IPS DF 6.9 (cell line): ENCODE data around the gene DHX57.

Experiments used
- DNase-seq: peaks from one replicate; pipeline ENCODE4 v3.0.0-alpha.2; 2013; ENCODE audit warnings: low read depth, low spot score
- H3K27ac ChIP-seq: one replicate; pipeline ENCODE4 v1.5.1; 2013; ENCODE audit warnings: low read length, control low read depth
- H3K27me3 ChIP-seq: 2 replicates; pipeline ENCODE4 v1.6.1; 2013; ENCODE audit warnings: mild to moderate bottlenecking, low read length; ENCODE audit not compliant: control insufficient read depth, insufficient read depth
- H3K36me3 ChIP-seq: 2 replicates; pipeline ENCODE4 v1.6.1; 2013; ENCODE audit warnings: low read length; ENCODE audit not compliant: control insufficient read depth, insufficient read depth
- H3K4me1 ChIP-seq: 2 replicates; pipeline ENCODE4 v1.6.1; 2013; ENCODE audit warnings: low read length; ENCODE audit not compliant: control insufficient read depth, insufficient read depth
- H3K4me3 ChIP-seq: 2 replicates; pipeline ENCODE4 v1.5.1; 2013; ENCODE audit warnings: mild to moderate bottlenecking, low read length
- H3K9me3 ChIP-seq: 2 replicates; pipeline ENCODE4 v1.6.1; 2013; ENCODE audit warnings: low read length, inconsistent platforms; ENCODE audit not compliant: control insufficient read depth, insufficient read depth
- WGBS: extraction: QIAGEN DNeasy Blood & Tissue Kit; methylation state at CpG from one replicate; pipeline ENCODE4 v1.1.7; 2013; ENCODE audit warnings: mixed read lengths, missing lambda C conversion rate; ENCODE audit not compliant: insufficient read length, insufficient coverage; 5-methylcytosine and 5-hydroxymethylcytosine counted together

DHX57 gene

DNA sequence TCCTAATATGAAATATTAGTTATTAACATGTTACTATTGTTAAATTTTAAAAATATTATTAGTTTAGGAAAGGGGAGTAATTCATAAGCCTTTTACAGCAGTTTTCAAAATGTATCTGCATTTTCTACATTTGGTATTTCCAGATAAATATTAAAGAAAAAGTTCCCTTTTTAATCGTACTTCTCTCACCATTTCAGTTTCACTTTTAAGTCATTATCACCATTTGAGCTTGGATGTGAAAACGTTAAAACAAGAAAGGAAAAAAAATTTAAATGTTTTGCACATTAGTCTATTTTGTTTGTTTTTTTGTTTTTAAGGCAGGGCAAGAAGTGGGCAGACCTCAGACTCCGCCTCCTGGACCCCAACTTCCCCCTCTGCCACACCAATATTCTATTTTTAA, 121.2 kb downstream of the DHX57 start:
- no peak for DNase-seq
- no peaks in the 10 kb centered on the region for H3K27me3 ChIP-seq
- H3K36me3 ChIP-seq = no peaks in the 10 kb centered on the region; the same call in 1 of the 2 replicates
- H3K27ac ChIP-seq = no peak overlapping the region
- H3K4me3 ChIP-seq = no peak overlapping the region
- WGBS = no CpG with 5 or more reads among the region's 3 CpGs
- H3K4me1 ChIP-seq = no peaks in the 10 kb centered on the region
- H3K9me3 ChIP-seq = no peaks in the 10 kb centered on the region

DNA sequence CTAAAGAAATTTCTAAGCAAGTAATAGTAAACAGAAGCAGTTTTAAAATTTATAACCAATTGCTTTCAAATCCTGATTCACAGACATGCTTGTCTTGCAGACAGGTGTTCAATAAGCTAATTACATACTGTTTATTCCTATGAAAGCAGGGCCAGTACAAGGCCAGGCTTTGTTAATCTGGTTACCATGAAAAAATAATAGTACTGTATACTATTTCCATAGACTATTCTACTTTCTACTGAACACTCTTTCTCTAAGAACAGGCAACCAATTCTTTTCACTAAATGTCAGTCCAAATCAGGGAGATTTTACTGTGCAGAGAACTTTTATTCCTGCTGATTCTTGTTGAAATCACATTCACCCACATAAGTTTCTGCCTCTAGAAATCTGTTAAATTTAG, 121.7 kb downstream of the DHX57 start:
- Histone ChIP-seq H3K4me3 (no peak overlapping the region), H3K4me1 (0 out of 2 replicates have a peak, but pooled peaks cover 1% of the 10 kb centered on the region), H3K27ac (no peak overlapping the region), H3K27me3 (no peaks in the 10 kb centered on the region), H3K9me3 (no peaks in the 10 kb centered on the region), H3K36me3 (peaks cover under 1% of the 10 kb centered on the region; the same call in 1 of the 2 replicates)
- no peak for DNase-seq

DNA sequence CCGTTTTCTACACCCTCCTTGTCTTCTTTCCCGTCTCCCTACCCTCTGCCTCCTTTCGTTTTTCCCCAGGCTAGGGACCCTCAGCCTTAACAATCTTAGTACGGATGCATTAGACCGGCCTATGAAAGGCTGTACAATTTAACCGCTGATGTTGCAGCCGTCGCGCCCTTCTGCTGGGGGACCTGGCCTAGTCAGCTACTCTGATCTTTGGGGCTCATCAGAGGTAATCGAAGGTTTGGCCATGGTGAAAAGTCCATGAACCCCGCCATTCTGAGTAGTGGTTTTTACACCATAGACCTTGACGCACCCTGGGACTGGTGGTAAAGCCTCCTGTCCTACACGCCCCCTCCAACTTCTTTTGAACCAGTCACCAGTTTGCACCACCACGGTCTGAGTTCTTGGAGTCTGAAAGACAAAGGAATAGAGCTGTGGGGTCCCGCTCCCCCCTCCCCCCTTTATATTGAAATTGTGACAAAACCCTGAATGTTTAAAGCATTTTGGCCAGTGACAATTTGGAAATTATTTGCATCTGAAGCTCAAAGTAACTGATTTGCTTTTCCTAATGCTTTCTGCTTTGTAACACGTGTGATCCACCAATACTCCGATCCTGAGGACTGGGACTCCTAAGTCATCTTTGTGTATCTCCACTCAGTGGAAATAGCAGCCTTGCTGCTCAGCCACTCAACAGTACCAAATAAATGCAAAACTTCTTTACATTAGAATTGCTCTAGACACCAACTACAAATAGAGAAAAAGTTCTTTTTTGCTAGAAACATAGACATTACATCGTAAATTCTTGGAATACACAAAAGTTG, 123.9 kb downstream of the DHX57 start:
- H3K27ac ChIP-seq = no peak overlapping the region
- DNase-seq = no peak
- WGBS = no CpG with 5 or more reads among the region's 18 CpGs
- H3K9me3 ChIP-seq = no peaks in the 10 kb centered on the region
- peak overlapping the region; percentile 44; the same call in 1 of the 2 replicates for H3K4me3 ChIP-seq
- peaks cover 21% of the 10 kb centered on the region; the same call in 1 of the 2 replicates for H3K36me3 ChIP-seq
- H3K4me1 ChIP-seq = 0 out of 2 replicates have a peak, but pooled peaks cover 1% of the 10 kb centered on the region
- no peaks in the 10 kb centered on the region for H3K27me3 ChIP-seq

DNA sequence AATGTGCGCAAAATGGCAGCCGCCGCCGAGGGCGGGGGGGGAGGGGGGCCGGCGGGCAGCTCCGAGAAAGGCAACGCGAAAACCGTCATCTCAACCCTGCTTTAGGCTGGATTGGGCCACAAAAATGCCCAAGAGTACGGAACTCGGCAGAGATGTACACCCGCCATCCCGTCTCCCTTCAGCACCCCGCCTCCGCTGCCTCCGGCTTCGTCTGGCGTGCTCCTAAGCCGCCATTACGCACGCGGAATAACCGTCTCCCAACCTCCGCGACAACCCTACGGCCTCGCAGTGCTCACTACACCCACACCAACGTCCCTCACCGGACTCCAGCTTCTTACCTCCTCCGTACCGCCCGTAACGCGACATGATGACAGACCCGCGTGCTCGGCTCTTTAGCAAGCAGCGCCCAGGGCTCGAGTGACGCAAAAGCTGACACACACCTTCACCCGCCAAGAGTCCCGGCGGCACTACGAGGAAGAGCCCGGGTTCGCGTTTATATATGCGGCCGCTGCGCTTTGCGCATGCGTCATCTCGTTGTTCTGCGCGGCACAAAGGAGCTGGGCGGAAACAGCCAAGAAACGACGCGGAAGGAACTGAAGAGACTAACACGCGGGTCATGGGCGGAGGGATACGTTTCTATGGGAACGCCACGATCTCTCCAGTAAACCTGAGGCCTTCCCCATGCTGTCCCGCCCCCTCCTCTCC, 124.7 kb downstream of the DHX57 start, which contains the start of gene SRSF7:
Gene SRSF7 (minus strand): TSS at position 471 of the 705 bp plus-strand sequence. CDS start 105 bp downstream, at position 366.
- Histone ChIP-seq H3K27me3 (no peaks in the 10 kb centered on the region), H3K27ac (no peak within 1 kb of the TSS), H3K36me3 (peaks cover 25% of the 10 kb centered on the region; the same call in 1 of the 2 replicates), H3K4me1 (0 out of 2 replicates have a peak, but pooled peaks cover 1% of the 10 kb centered on the region), H3K9me3 (no peaks in the 10 kb centered on the region), H3K4me3 (peak within 1 kb of the TSS; percentile 81)
- peak; percentile 99 for DNase-seq
- WGBS = no CpG with 5 or more reads among the region's 68 CpGs

DNA sequence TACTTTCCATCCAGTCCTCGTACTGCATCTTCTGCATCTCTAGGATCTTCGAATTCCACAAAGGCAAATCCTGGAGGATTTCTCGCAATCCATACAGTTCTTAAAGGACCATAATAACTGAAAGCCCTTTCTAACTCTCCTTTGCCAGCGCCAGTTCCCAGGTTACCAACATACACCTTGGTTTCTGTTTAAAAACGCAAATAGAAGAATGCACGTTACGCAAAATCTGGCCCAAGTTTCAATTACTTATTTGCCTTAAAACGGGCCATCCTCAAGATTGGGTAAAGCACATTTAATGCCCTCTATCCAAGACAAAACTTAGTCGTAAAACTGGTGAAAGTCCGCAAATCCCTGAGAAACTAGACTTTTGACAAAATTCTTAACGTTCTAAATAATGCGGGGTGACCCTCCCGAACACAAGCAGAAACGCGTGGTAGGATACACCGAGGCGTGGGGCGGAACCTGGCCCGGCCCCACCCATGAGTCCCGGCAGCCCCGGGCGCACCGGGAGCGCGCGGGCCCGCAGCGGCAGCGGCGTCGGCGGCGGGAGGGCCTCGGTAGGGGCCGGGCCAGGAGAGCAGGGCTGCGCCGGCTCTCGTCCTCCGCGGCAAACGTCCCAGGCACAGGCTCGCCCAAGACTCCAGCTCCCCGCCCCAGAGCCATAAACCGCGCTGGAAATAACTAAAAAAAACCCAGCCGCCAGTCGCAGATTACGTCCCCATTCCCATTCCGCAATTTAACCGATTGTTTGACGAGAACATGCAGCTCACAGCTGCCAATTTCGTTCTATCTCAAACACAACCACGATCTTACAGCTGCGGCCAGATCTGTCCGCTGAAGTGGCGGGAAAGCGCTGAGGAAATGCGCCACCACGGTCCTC, 125.5 kb downstream of the DHX57 start:
- Histone ChIP-seq H3K36me3 (peaks cover 31% of the 10 kb centered on the region; the same call in 1 of the 2 replicates), H3K4me1 (0 out of 2 replicates have a peak, but pooled peaks cover 1% of the 10 kb centered on the region), H3K27ac (no peak overlapping the region), H3K9me3 (no peaks in the 10 kb centered on the region), H3K27me3 (no peaks in the 10 kb centered on the region), H3K4me3 (peak overlapping the region; percentile 81)
- WGBS = no CpG with 5 or more reads among the region's 59 CpGs
- no peak for DNase-seq

DNA sequence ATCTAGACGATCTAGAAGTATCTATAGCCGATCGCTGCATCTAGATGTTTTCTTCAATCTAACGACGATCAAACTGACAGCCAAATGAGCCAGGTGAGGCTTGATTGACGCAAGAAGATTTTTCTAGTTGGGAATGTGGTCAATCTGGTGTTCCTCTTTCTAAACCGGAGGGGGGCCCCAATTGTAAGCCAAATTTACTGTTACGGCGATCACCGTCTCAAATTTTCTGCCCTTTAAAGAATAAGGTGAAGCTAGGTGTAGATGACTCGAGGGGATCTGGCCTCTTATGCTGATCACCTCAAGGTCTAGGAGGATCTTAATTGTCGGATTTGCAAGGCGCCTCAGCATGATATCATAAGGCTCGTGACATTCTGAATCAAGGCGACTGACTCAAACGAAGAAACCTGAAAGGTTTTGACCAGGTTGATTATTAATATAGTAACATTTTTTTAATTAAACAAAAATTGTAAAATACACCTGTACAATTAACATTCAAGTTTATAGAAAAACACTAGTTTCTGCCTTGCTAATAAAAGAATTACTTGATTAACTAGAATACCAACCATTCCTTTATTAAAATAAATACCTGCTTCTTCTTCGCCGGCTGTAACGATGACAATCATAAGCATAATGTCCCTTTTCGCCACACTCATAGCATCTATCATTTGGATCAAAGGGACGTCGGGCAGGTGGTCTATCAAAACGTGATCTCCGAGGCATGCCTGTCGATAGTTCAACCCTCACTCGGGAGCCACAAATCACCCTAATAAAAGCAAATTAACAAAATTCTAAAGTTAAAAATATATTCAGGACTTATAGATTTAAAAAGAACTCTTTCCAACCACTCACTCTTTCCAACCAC, 126.6 kb downstream of the DHX57 start:
- Histone ChIP-seq H3K4me1 (0 out of 2 replicates have a peak, but pooled peaks cover 1% of the 10 kb centered on the region), H3K9me3 (no peaks in the 10 kb centered on the region), H3K27me3 (no peaks in the 10 kb centered on the region), H3K4me3 (peak overlapping the region; percentile 81; the same call in 1 of the 2 replicates), H3K27ac (no peak overlapping the region), H3K36me3 (peaks cover 38% of the 10 kb centered on the region; the same call in 1 of the 2 replicates)
- DNase-seq = no peak
- WGBS = 100% methylated on average over 2 of the region's 26 CpGs

DNA sequence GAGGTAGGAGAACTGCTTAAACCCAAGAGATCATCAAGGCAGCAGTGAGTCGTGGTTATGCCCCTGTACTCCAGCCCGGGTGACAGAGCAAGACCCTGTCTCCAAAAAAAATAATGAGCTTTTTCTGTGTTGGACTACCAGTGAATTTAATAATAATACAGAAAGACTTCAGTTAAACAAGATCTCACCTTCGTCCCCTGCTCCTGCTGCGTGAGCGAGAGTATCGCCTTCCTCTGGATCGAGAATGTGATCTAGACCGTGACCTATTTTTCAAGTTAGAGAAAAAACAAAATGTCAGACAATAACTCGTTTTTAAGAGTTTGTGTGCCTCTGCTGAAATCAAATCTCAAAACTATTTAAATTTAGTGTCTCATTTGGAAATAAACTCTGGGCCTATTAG, 127.3 kb downstream of the DHX57 start:
- Histone ChIP-seq H3K36me3 (peaks cover 40% of the 10 kb centered on the region; the same call in 1 of the 2 replicates), H3K9me3 (no peaks in the 10 kb centered on the region), H3K4me1 (0 out of 2 replicates have a peak, but pooled peaks cover 1% of the 10 kb centered on the region), H3K4me3 (no peak overlapping the region), H3K27me3 (no peaks in the 10 kb centered on the region), H3K27ac (no peak overlapping the region)
- no CpG with 5 or more reads among the region's 9 CpGs for WGBS
- no peak for DNase-seq

DNA sequence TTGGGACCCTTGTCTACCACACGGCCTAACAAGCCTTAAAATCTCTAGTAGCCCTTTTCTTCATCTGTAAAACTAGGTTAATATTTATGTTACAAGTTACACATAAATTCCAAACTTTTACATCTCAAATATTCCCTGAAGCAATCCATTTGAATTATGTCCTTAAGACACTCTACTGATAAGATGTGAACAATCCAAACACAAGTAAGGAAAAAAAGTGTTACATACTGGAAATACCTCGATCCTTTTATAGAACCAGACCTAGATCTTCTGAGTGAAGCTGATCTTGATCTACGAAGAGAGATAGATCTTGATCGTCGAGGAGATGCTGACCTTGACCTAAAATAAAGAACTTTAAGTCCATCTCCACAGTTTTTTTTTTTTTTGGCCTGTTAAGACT, 127.9 kb downstream of the DHX57 start:
- Histone ChIP-seq H3K36me3 (peaks cover 40% of the 10 kb centered on the region; the same call in 1 of the 2 replicates), H3K4me3 (no peak overlapping the region), H3K4me1 (0 out of 2 replicates have a peak, but pooled peaks cover 1% of the 10 kb centered on the region), H3K27ac (no peak overlapping the region), H3K9me3 (no peaks in the 10 kb centered on the region), H3K27me3 (no peaks in the 10 kb centered on the region)
- WGBS = no CpG with 5 or more reads among the region's 5 CpGs
- no peak for DNase-seq
